ENCODE measurements around the gene PGC.

PGC gene

DNA sequence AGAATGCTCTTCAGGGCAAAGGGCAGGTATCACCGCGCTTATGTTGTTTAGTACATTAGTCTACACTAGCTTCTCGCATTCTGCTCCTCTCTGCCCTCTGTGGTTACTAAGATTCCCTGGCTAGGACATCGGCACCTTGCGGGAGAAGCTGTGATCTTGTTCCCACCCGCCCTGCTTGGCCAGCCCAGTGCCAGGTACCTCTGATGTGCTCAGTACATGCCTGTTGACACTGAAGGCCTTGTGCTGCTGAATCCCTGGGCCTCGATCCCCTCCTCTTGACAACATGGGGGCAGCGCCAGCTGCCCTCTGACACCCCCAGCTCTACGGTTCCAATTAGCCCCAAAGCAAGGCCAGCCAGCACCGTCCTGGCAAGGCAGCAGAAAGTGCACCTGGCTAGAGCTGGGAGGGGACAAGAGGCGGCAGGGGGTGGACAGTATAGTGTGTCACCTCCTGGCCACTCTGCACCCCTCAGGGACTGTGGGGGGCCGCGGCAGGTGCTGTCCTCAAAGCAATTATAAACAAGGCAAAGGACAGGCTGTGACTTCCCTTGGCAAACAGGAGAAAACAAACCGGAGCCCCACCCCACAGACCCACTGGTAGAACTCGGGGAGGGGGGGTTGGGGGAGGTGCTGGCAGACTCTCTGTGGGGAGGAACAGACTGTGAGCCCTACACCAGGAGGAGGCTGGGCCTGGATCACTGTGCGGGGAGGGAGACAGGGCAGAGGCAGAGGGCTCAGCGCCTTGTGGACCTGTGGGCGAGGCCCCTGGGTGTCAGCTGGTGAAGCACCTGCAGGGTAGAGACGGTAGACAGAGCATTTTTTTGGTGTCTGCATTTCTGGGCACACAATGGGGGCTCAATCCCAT, 18.9 kb downstream of the PGC start:
- no peak for DNase-seq

DNA sequence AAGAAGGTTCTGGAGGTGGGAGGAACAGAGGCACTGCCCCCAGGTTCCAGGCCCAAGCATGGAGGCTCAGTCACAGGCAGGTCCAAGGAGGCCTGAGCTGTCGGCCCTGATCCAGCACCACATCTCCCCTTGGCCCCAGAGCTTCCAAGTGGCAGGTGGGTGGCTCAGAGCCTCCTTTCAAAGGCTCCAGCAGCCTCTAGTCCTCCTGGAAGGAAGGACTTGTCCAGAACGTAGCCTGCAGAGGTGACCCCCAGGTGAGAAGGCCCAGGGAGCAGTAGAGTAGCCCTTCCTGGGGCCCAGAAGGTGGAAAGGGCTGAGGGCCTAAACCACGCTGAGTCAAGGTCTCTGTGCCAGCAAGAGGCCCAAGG, 19.5 kb downstream of the PGC start:
- DNase-seq = no peak

DNA sequence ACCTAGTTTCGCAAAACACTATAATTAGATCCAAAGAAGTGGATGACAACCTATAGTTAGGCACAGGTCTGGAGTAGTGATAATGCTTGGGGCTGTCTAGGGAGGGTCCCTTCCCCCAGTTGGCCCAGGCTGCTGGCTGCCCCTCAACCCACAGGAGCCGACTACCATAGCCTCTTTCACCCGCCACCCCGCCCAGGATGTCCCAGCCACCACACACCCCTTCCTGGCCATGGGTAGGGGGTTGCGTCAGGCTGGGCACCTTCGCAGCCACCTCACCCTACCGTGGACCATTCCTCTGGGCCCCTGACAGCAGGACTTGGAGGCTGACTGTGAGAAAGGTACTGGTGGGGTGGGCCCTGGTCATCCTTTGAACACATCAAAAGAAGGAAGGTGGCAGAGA, 20.3 kb downstream of the PGC start:
- DNase-seq = no peak

DNA sequence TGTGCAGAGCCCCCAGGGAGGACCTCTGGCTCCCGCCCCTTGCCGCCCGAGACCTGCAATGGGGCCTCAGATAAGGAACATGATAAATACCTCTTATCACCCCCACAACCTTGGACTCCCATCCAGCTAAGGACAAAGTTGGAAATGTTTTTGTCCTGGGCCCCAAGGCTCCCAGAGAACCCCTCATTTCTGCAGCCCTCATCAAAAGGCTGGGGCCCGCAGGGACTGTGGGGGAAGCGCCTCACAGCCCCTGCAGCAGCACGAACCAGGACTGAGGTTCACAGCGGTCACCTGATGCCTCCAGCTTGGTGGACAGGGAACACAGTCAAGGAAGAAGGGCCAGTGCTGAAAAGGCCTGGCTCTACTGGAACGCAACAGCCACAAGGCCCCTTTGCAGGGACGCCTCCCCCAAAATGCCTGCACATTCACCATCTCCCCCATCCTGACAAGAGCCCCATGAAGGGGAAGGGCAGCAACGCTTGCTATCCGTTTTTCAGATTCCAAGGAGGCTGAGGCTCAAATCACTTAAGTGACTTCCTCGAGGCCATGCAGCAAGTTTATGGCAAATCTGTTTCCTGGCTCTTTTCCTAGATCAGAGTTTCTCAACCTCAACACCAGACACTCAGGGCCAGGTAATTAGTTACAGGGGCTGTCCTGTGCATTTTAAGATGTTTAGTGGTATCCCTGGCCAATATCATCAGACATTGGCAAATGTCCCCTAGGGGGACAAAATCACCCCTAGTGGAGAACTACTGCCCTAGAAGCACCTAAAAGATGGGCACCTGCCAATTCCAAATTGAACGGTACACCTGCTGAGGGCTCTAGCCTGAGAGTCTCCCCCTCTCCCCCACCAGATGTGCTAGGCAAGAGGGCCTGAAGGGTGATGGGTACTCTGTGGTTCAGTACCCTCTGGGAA, 22.4 kb downstream of the PGC start:
- DNase-seq = no peak

DNA sequence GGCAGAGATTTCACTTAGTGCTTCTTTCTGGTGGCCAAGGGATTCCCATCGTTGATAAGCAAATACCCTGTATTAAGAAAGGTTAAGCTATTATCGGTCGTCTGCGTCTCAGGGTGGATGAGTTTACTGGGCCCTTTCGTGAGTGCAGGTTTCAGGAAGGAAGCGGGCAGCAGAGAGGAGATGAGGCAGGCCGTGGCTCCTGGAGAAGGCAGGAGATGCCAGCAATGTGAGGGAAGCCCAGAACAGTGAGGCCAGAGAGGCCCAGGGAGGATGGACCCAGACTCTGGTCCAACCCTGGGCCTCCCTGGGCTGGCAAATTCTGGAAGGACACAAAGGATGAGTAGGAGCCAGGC, 23.0 kb downstream of the PGC start:
- DNase-seq = no peak

GRCh38 chr6:41723530-41724227, 23.5 kb downstream of the PGC start:
- peak; percentile 72 for DNase-seq

GRCh38 chr6:41722969-41723529, 24.1 kb downstream of the PGC start:
- DNase-seq = no peak

DNA sequence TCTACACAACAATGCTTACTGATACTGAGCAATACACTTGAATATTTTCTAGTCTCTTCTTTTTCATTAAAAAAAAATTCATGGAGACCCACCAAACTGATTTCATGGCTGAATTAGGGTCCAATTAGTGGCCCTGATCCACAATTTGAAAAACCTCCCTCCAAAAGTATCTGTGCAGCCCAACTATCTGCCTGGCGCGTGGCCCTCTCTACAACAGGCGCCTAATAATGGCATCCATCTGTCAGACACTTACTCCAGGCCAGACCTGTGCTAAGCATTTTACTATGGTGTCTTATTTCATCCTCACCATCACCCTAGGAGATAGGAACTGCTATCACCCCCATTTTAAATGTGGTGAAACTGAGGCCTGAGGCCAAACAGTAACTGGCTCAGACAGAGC, 25.8 kb downstream of the PGC start:
- no peak for DNase-seq

- DNase-seq = no peak
Observed at GRCh38 chr6:41720783-41721182, 26.4 kb downstream of the PGC start.

DNA sequence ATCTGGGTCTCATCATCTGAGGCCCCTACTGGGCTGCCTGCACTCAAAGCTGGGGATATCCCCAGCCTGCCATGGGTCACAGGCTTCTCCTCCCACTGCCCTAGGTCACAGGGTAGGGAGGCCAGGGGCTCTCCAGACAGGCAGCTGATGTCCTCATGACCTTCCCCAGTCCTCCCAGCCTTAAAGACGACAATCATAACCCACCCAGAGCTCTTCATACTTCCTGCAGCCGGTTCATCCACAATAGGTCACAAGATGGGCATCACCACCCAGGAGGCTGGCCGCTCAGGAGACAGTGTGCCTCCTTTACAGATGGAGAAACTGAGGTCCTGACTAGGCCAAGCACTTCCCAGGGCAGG, 27.0 kb downstream of the PGC start:
- no peak for DNase-seq

DNA sequence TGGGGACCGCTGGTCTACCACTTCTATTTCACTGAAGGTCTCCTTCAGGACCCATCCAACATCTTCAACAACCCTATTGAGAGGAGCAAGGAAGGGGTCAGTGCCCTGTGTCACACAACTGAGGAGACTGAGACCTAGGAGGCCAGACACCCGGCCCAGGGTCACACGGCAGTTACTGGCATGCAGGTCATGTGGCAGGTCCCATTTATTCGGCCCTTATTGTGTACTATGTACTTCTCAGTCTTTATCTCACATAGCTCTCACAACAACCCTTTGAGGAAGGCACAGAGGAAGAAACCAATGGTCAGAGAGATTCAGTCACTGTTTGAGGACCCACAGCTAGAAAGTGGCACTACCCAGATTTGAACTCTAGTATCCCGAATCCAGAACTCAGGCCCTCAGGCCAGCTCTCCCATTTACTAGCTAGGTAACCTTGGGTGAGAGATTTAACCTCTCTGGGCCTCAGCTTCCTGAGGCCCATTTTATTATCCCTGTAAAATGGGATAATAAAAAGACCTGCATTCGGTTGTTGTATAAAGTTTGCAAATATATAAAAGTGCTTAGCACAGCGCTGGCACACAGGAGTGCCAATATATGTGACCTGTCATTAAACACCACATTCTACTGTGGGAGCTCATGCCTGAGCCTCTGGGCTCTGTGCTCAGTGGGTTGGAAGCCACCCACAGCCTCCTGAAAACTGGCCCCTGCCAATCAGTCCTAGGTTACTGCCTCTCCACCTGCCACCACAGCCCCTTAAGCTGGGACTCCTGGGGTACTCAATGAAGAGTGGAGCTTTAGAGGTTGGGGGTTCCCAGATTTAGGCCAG, 27.5 kb downstream of the PGC start:
- no peak for DNase-seq

DNA sequence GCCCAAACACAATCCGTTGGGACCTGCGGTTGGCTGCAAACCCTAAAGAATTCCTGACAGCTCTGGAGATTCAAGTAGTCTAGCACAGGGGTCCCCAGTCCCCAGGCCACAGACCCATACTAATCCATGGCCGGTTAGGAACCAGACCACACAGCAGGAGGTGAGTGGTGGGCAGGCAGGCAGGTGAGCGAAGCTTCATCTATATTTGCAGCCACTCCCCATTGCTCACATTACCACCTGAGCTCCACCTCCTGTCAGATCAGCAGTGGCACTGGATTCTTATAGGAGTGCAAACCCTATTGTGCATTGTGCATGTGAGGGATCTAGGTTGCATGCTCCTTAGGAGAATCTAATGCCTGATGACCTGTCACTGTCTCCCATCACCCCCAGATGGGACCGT, 28.4 kb downstream of the PGC start:
- DNase-seq = no peak

GRCh38 chr6:41717392-41717736, 29.8 kb downstream of the PGC start:
- no peak for DNase-seq

DNA sequence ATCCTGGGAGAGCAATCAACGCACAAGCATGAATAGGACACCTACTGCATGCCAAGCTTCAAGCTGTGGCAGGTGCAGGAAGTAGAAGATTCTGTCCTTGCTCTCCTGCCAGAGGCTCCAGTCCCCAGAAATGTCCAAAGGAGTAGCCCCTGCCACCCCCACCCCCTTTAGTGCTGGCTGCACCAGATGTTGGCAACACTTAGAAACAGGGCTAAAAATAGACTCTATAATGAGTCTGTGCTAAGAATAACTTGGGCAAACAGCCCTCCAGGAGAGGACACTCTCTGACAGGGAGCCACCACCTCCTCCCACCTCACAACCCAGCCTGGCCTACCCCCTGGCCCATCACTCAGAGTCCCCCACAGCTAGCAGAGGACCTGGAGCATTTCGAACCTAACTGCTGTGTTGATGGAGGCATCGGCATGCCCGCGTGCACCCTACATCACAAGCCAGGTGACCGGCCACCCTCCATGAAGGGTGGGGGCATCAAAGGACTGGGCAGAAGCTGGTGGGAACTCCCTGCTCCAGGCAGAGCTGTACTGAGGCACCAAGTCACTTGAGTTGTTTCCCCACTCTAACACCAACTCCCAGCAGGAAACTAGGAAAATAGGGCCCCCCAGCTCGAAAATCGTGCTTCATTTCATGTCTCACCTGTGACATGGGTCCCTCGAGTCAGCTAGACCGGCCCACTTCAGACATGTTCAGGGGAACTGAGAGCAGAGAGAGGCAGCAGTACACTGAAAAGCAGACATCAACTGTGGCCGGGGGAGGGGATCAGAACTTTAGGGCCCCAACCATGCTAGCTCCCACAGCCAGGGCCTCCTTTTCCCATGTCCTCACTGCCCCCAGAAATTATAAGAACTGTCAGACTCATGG, 30.4 kb downstream of the PGC start:
- DNase-seq = no peak

GRCh38 chr6:41715795-41716515, 31.2 kb downstream of the PGC start:
- no peak for DNase-seq

GRCh38 chr6:41714556-41715273, 32.5 kb downstream of the PGC start:
- DNase-seq = no peak

DNA sequence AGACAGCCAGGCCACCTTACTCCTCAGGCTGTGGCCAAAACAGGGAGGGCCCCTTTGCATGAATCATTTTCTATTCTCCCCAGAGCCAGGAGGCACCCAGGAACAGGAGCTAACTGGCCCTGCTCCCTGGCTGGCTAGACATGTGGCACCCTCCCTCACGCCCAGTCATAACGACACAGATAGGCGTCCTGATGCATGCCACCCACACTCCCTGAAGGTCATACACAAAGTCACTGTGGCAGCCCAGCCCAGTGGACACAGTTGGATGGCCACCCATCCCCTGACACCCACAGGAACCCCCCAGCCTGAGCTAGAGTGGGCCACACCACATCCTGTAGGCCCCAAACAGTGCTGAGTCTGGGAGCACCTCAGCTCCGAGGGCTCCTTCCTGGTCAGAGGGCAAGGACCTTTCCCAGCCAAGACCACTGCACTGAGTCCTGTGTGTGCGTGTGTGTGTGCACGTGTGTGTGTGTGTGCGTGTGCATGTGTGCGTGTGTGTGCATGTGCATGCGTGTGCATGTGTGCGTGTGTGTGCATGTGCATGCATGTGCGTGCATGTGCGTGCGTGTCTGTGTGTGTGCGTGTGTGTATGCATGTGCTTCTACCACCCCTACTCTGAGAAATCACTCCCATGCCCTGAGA, 33.4 kb downstream of the PGC start:
- no peak for DNase-seq

- DNase-seq = peak; percentile 42
Observed at GRCh38 chr6:41713159-41713649, 34.0 kb downstream of the PGC start.

DNA sequence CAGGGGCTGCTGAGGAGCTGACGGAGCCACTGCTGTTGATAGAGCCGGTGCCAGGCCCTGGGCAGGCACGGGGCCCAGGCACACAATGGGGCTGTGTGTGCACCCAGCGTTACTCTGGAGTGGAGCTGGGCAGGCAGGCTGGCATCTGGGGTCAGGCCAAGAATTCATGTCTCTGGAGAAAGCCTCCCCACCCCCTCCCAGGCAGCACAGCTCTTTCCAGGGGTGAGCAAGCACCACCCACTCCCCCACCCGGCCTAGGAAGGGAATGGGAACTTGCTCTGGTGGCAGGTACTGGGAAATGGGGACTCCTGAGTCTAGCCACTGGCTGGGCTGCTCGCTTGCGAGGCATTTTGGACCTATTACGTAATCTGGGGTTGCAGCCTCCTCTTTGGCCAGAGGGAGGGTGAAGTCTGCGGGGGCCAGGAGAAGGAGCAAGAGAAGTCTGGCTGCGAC, 34.5 kb downstream of the PGC start:
- DNase-seq = no peak

Data from T1000 (cell line).